GM23338 (cell line): Measurements from ENCODE around the gene FAM167B.

Experiments used
- CREB1 ChIP-seq: fragments of 250-450 bp; sonication (Bioruptor Pico); IDR thresholded peaks from 2 replicates; pipeline ENCODE4 v1.5.0; 2020; ENCODE audit warnings: low read depth, mild to moderate bottlenecking, moderate library complexity
- CTCF ChIP-seq, 2 experiments: fragments of 200-600 bp in 1 of 2; sonication (generic) in 1 of 2; conservative IDR thresholded peaks; 2 replicates each; pipeline versions ENCODE4 v1.5.1 to v1.6.1; 2016 to 2017; ENCODE audit warnings: antibody characterized with exemption in 2 of 2, low read depth in 2 of 2, mild to moderate bottlenecking in 2 of 2, moderate library complexity in 1 of 2
- ETS1 ChIP-seq: IDR thresholded peaks from 2 replicates; pipeline ENCODE4 v1.6.1; 2016; ENCODE audit warnings: antibody characterized with exemption
- EZH2 ChIP-seq: fragments of 200-600 bp; sonication (generic); IDR thresholded peaks from one replicate; pipeline ENCODE4 v1.8.0; 2017; ENCODE audit warnings: antibody characterized with exemption, mild to moderate bottlenecking, low read depth; ENCODE audit not compliant: unreplicated experiment
- EZH2phosphoT487 ChIP-seq: fragments of 200-600 bp; sonication (generic); IDR thresholded peaks from one replicate; pipeline ENCODE4 v1.8.1; 2018; ENCODE audit warnings: antibody characterized with exemption; ENCODE audit not compliant: unreplicated experiment
- JUNB ChIP-seq: IDR thresholded peaks from one replicate; pipeline ENCODE4 v1.6.1; 2016; ENCODE audit warnings: antibody characterized with exemption; ENCODE audit not compliant: unreplicated experiment
- NANOG ChIP-seq: IDR thresholded peaks from 2 replicates; pipeline ENCODE4 v1.6.1; 2016; ENCODE audit warnings: antibody characterized with exemption, borderline replicate concordance
- POLR2AphosphoS5 ChIP-seq: IDR thresholded peaks from 2 replicates; pipeline ENCODE4 v1.6.1; 2016; ENCODE audit warnings: antibody characterized with exemption, low read depth
- REST ChIP-seq: IDR thresholded peaks from one replicate; pipeline ENCODE4 v1.6.1; 2018; ENCODE audit warnings: antibody characterized with exemption; ENCODE audit not compliant: unreplicated experiment
- STAT1 ChIP-seq: IDR thresholded peaks from one replicate; pipeline ENCODE4 v1.6.1; 2016; ENCODE audit warnings: antibody characterized with exemption; ENCODE audit not compliant: unreplicated experiment
- ZNF331 ChIP-seq: fragments of 250-450 bp; sonication (Bioruptor Pico); IDR thresholded peaks from 2 replicates; pipeline ENCODE4 v1.5.0; 2020; ENCODE audit warnings: low read depth, mild to moderate bottlenecking, moderate library complexity
- ZNF462 ChIP-seq: fragments of 250-450 bp; sonication (Bioruptor Pico); IDR thresholded peaks from 2 replicates; pipeline ENCODE4 v1.5.0; 2020; ENCODE audit warnings: mild to moderate bottlenecking, moderate library complexity

GRCh38 chr1:32231843-32232432 lies 15.1 kb upstream of the FAM167B start:
- TF ChIP-seq CTCF (conservative IDR thresholded peaks at IDR 0.05; ENCODE audit: low read depth in 2 of 2) (no peak), CREB1 (CRISPR knock-in tag) (no peak), POLR2AphosphoS5 (no peak), EZH2phosphoT487 (no peak), EZH2 (no peak), REST (no peak), ETS1 (no peak), ZNF331 (CRISPR knock-in tag) (no peak), STAT1 (no peak), ZNF462 (CRISPR knock-in tag) (no peak), JUNB (no peak), NANOG (no peak)
